HG02970 (cell line): ENCODE measurements around the gene OVAAL.
"Not testable (repeated sequence)": the region's sequence is repeated elsewhere in the genome, so short reads cannot be mapped to it uniquely, and the experiment has no call there.

Experiments
- ATAC-seq: cut with Tn5 transposase; IDR thresholded peaks from one replicate; pipeline ENCODE4 v1.9.1; 2021; ENCODE audit warnings: mild to moderate bottlenecking, moderate library complexity, moderate number of reproducible peaks; ENCODE audit not compliant: unreplicated experiment, low FRiP score

The OVAAL gene

DNA sequence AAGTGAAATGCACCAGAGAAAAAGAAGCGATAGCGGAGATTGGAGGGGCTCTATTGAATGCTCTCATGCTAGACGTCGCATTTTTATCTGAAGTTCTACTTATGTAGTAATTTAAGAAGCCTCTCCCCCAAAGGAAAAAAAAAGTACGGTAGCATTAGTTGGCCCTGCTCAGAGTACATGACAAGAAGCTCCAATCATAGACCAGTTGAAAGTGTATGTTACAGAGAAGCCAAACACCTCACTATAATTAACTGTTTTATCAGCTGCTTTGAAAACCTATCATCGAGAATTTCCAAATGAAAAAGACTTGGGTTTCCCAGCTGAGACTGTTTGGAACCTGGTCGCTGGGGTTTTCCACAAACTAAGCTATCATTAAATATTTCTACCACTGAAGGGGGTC is 19.6 kb upstream of the OVAAL start:
- no peak for ATAC-seq

DNA sequence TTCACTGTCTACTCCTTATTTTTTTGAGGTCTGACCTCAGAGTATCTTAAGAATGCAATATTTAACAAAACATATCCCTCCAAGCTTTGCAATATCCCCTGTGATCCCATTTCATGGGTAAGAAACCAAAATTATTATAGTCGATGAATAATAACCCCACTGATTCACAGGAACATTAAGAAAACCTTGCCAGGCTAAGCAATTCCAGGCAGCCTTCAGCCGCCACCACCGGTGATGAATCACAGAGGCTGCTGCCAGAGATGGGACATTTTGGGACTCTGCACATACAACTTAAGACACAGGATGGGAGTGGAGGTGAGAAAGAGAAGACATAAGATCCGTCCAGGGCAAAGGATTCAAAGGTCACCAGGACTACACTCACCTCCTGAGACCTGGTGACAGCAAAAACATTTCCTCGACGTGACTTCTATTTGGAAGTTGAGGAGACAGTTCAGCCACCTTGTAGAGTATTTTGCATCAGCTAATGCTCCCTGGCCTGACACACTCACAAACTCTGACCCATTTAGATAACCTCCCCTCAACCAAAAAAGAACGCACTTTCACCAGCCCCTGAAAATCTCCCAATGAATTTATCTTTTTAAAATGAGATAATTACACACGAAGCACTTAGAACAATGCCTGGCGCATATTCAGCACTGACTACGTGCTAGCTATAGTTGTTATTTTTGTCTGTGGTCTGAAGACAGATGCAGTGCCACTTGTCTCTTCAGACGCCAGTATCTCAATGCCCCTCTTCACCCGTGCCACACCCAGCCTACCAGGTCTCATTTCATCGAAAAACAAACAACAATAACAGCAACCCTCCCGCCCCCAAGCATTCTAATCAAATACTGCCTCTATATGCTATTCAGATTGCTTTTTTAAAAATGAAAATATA is 17.8 kb upstream of the OVAAL start:
- ATAC-seq, result no peak

DNA sequence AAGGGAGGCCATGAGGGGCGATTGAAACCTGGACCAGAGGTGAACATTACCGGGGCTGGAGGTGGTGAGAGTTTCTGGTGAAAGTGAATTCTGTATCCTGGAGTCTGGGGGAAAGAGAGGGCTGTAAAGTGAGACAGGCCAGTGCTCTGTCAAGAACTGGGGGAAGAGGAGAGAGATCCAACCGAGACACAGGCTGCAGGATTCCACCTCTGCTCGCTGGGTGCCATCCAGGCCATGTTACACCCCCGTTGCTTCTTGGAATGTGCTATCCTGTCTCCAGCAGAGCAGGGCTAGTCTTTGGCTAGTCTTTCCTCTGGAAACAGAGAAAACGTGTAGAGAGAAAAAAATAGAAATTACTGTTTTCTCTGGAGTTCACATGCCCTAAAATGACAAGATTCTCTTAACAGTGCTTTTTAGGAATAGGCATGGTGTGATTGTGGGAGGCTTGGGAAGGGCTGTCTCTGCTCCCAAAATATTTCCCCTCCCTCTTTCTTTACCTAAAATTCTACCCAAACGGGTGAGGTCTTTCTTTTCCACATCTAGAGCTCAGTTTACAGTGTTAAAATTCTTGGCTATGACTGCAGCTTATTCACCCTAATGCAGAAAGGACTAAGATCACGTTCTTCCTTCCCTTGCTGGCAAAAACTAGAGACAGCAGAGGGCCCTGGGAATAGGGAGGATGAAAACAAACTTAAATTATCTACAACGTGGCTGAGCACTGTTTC is 16.5 kb upstream of the OVAAL start:
- ATAC-seq, result no peak

DNA sequence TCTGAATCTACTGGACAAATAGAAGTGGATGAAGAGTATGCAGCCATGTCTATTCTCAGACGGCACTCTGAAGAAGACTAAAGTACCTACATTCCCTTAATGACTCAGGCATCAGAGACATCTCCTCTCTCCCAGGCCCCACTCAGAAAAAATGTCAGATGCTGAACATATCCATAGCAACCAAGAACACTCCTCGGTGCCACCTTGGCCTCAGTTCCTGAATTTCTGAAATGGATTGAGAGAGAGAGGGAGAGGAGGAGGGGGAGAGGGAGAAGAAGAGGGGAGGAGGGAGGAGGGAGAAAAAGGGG is 16.0 kb upstream of the OVAAL start:
- ATAC-seq, result no peak

DNA sequence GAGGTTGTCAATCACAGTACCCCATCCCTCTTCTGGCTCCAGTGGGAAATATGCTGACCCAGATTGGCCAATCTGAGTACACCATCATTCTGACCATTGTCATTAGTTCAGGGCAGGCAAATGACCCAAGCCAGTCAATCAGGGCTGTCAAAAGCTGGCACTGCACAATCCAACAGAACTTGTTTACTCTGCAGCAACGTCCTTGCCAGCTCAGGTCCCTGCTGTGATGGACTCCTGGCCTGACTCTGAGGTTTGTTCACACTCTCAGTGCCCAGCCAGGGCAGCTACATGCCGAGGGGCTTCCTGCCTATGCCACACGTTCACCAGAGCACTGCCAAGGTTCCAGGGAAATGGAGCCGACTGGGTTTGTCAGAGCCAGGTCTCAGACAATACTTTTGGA is 14.7 kb upstream of the OVAAL start:
- ATAC-seq, result no peak

DNA sequence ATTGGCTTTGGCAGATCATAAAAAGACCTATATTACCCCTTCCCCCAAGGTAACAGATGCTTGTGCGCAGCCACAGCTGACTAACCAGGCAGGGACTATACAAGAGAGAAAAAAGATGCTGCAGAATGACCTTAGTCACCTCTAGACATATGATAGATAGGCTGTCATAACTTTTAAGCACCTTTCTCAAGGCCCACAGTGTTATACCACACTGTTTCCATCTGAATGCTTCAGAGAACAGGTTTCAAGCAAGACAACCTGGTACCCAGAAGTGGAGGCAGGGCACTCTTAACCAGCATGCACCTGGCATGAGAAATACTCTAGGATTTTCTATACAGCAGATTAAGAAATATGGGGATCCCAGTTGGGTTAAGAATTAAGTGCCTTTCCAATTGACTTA is 12.8 kb upstream of the OVAAL start:
- ATAC-seq, result no peak

DNA sequence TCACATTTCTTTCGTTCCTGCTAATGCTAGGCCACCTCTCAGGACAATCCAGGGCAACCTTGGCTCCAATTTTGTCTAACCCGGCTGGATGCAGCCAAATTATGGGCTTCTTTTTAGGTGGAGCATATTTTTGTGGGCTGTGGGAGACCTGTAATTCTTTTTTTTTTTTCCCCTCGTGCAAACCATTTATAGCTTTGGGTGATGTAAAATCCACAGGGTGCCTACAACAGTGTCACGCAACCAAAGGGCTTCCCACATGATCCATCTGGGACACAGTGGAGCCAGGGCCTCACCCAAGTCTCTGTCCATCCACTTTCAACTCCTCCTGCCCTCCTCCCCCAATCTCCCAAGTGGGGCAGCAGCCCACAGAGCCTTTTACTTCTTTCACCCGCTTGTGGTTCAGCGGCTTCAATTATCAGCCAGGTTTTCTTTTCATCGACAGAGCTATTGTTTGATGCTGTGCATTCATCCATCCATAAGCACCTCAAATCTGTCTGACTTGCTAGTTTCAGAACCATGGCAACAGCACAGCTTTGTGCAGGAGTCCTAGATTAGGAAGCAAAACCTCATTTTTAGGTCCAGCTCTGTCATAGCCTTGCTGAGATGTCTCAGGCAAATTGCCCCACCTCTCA is 10.0 kb upstream of the OVAAL start:
- ATAC-seq, result no peak

DNA sequence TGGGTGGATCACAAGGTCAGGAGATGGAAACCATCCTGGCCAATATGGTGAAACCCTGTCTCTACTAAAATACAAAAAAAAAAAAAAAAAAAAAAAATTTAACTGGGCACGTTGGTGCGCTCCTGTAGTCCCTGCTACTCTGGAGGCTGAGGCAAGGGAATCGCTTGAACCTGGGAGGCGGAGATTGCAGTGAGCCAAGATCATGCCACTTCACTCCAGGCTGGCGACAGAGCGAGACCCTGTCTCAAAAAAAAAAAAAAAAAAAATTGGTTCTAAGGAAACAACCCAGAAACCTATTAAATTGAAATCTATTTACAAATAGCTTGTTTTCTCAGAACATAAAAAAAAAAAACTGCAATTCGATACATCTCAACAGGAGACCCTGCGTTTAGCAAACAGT is 9.0 kb upstream of the OVAAL start:
- not testable (repeated sequence) for ATAC-seq

DNA sequence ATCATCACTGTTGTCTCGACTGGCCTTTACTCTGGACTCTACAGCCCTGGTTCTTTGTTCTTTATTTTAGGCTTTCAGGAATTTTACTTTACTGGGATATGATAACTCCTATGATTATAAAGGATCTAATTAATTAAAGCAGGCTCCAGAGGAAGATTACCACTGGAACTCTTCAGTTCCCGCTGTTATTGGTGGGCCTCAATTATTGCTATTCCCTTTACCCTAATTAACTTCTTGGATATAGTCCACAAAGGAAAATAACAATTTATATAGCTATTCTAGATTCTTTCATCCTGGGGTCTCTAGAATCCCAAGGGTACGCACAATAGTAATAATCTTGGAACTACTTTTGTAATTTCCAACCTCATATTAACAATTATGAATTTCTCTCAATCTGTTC is 8.5 kb upstream of the OVAAL start:
- ATAC-seq, result no peak

DNA sequence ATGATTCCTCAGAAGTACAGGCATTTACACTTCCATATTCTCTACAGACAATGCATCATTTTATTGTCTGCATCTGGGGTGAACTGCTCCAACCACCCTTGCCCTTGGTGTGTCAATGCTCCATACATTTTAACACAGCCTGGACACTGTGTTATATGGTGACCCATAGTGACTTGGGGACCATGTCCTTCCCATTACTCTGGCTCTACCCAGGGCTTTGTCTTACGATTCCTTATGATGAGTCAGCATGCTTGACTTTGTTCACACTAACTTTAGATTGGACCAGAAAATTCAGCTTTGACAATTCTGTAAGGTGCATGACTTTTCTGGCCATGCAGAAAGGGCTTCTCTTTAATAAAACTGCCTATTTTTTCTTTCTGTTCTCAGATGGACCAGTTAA is 6.8 kb upstream of the OVAAL start:
- no peak for ATAC-seq

DNA sequence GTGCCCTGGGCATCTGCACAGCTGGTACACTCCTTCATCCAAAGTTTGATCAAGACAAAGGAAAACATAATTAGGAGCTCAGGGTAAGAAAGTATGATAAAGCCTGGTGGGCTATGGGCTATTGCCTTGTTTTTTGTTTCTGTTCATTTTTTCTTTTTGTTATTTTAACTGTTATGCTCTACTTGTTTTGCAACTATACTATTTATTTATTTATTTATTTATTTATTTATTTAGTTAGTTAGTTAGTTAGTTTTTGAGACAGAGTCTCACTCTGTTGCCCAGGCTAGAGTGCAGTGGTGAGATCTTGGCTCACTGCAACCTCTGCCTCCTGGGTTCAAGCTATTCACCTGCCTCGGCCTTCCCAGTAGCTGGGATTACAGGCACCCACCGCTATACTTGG is 5.7 kb upstream of the OVAAL start:
- not testable (repeated sequence) for ATAC-seq

DNA sequence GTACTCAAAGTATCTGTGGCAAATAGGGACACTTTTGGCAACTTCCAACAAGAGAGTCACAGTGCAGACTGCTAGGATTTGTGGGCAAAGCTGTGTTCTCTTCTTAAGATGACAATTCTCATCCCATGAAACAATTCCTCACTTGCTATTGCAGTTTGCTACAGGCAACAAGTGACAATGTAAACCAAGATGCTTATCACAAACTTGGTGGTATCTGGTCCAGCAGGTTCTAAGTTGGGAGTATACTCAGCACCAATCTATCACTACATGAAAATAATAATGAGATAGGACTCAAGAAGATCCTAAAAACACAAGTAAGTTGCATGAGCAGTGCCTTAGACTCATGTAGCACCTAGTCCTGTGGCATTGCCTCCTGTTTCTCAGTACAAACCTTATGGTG is 3.4 kb upstream of the OVAAL start:
- ATAC-seq, result no peak

DNA sequence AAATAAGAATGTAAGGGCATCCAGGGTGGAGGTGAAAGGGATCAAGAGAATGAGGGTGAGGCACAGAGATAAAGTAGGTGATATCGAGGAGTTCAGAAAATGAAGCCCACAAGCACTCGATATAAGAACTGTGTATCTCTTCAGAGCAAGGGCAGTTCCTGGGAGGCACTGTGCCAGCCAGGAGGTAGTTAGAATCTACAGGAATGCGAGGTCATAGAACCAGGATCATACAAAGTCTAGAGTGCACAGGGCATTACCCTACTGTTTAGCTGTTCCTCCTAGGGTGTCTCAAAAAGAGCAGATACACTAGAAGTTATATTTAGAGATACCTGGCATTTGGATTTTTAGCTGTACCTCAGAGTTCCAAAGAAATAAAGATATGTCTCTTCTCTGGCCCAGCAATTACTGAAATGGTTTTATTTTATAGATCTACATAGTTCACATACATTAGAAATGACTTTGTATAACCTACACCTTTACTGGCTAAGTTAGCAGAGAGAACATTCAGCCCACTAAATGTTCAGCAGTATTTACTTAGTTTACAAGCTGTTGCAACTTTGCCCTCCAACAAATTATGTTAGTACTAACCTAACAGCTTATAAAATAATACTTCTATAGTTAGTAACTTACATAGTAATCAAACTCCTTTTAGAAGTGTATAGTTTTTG is 1.6 kb downstream of the OVAAL start:
- ATAC-seq, result no peak

DNA sequence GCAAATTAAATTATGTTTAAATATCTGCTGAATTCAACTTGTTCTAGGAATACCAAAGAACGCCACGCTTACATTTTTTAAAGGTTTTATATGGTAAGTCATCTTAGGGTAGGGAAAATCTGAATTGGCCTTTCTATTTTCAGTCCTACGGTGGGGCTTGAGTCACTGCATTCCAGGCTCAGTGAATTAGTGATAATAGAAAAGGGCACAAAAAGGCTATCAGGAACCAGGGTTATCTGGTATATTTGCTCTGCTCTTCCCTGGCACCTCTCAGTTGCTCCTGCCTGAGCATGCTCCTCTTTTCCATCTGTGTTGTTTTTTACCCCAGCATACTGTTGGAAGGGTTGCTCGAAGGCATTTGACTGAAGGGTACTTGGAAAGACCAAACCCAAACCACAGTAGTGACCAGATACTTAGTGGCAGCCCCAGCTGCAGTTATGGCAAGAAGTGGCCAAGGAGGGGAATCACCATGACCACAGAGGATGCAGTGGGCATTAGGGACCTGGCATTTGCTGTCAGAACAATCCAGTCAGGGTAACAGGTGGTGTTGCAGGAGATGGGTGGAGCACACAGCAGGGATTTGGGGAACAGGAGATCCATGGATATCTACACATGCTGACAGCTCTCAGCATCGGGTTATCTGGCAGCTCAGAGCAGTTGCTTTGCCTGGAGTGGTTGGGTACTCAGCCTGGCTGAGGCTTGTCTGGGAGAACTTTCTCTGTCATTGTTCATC is 2.3 kb downstream of the OVAAL start:
- no peak for ATAC-seq

DNA sequence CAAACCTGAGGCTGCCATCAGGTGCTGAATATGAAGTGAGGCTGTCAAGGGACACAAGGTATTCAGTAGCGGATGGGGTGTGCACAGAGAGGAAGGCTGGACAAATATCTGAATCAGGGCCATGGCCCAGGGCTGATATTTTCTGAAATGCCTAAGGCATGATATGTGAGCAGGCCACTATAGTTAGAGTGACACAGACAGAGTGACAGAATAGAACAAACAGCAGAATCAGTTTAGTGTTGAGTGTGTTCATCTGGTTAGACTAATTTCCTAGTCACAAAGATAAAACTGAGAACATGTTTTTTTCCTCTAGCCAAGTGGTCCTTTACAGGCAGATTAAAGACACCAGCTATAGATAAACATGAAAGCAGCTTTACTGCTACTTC is 3.9 kb downstream of the OVAAL start:
- no peak for ATAC-seq

DNA sequence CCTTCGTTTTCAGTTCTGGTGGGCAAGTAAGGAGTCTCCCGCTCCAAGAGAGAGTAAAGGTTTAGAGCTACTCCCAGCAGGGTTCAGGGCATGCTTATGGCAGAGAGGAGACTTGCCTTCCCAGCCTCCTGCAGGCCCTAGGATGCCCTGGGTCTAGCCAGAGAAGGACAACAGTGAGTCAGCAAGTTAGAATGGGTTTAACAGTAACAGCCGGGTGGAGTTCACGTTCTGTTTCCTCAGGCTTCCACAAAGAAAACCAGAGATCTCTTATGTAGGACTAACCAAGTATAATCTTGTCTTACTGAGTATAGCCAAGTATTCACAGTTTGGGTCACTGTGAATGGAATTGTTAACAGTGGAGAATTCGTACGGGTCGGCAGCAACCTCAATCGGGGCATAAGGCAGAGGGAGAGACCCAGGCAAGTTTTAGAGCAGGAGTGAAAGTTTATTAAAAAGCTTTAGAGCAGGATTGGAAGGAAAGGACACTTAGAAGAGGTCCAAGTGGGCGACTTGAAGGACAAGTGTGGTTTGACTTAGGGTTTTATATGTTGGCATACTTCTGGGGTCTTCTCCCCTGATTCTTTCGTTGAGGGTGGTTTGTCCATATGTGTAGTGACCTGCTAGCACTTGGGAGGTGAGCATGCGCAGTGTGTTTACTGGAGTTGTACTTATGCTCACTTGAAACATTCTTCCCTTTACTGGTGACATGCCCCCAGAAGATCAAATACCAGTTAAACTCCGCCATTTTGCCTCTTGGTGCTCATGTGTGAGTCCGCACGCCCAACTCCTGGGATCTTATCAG is 4.5 kb downstream of the OVAAL start:
- ATAC-seq, result no peak

DNA sequence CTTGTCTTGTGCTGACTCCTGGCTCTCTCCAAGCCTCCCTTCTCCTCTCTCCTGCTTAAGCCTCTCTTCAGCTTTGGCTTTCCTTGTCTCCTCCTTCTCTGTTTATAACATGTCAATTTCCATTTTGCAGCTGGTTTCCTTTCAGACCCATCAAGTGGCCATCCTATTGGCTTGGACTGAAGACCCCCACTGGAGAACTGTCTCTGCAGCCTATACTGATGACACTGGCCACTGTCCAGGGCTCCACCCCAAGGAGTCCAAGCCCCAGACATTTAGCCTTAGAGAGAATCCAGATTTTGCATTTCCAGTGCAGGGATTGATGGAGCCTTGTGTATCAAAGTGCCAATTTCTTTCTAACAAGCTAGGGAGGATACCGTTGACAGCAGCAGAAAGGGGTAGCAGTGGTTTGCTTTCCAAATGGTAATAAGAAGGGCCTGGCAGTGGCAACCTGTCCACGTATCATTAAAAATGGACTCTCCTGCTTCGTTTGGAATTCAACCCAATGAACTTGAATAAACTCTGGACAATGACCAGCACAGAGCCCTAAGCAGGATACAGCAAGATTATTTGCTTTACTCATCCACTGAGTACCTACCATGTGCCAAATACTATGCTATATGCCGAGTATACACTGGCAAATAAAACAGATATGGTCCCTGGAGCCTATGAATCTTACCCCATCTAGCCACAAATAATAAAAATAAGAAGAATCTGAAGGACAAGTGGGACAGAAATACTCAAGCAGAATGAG is 6.5 kb downstream of the OVAAL start:
- no peak for ATAC-seq

DNA sequence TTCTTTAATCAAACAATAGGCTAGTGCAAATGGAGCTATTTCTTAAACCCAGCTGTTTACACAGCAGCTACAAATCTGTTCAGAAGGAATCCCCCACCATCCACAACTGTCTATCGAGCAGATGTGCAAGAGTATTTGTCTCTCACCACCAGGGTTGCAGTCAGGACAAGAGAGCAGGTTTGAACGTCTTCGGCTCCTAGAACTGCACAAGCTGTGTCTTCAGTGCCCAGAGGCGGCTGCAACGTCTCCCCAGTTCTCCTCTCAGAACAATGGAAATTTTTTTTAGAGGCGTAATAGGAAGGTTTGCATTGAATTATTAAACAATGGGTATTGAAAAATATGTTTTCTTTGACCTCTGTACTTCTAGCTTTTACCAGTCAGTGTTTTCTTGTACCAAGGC is 7.3 kb downstream of the OVAAL start:
- no peak for ATAC-seq

DNA sequence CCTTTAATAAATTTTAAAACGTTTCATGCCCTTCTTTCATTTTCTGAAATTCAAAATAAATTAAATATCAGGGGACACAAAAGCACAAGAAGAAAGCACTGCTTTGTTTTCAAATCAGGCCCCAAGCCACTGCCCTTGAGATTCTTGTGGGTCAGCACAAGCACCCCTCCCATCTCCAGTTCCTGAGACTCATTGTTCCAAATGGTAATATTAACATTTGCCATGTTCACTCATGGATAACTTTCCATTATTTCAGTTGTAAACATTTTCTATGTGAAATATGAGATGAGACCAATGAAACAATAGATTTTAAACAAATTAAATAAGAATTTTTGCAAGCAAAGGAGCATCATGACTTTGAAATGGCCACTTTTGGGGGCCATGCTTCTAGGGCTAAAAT is 7.7 kb downstream of the OVAAL start:
- ATAC-seq, result no peak
